ENCODE results near the gene TSPAN14. TPM values are rescaled to one million over a fixed set of nuclear protein-coding genes. Genes with fewer than 3 reads are reported as not detected.

TSPAN14 gene
- total RNA-seq, 1 experiment from 2014 or later, result 73.5 TPM

DNA sequence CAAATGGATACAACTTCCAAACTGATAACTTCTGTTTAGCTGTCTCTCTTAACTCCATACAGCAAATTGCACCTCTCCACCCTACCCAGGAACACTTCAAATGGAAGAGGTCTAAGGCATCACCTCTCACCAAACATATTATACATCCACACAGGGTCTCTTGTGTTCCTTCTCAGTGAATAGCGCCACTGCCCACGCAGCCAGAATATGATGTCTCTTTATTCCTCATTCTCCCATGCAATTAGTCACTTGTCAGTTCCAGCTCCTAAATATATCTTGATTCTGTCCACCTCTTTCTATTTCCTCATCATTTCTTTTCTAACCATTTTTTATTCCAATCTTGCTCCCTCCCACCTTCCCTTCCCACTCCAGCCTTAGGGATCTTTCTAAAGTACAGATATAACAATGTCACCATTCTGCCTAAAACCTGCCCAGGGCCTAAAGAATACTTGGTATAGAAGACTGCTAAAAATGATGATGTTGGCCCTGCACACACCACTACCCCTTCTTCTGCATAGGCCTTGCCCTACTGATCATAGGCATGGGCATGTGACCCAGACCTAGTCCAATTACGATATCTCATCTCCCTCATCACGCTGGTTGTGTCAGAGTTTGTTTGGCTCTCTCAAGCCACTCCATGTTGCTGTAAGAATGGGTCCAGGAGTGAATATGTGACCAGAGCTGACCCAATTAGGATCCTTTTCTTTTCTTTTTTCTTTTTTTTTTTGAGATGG, 5.7 kb upstream of the TSPAN14 start:
- POLR2A ChIA-PET, result interaction anchor here (0.8 kb wide), 1 partner anchor 16 kb away, joined by 5 read pairs; no protein-coding TSS in a partner anchor
- ATAC-seq, result no peak
- H3K4me3 Mint-ChIP-seq, result no peak overlapping the region
- no peaks in the 10 kb centered on the region for H3K27me3 Mint-ChIP-seq (ENCODE audit: low read depth)
- H3K27ac Mint-ChIP-seq, result no peak overlapping the region
- no peaks in the 10 kb centered on the region for H3K36me3 Mint-ChIP-seq
- no peak for DNase-seq (ENCODE audit: low spot score)
- TF ChIP-seq NFYB (CRISPR knock-in tag; conservative IDR thresholded peaks at IDR 0.05; ENCODE audit: low read depth), result no peak
- TF ChIP-seq, protein P1, sequence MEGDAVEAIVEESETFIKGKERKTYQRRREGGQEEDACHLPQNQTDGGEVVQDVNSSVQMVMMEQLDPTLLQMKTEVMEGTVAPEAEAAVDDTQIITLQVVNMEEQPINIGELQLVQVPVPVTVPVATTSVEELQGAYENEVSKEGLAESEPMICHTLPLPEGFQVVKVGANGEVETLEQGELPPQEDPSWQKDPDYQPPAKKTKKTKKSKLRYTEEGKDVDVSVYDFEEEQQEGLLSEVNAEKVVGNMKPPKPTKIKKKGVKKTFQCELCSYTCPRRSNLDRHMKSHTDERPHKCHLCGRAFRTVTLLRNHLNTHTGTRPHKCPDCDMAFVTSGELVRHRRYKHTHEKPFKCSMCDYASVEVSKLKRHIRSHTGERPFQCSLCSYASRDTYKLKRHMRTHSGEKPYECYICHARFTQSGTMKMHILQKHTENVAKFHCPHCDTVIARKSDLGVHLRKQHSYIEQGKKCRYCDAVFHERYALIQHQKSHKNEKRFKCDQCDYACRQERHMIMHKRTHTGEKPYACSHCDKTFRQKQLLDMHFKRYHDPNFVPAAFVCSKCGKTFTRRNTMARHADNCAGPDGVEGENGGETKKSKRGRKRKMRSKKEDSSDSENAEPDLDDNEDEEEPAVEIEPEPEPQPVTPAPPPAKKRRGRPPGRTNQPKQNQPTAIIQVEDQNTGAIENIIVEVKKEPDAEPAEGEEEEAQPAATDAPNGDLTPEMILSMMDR (IDR thresholded peaks at IDR 0.05), result no peak
- no peak for TF ChIP-seq TP53 (CRISPR knock-in tag; IDR thresholded peaks at IDR 0.05)
- TF ChIP-seq, protein P2, sequence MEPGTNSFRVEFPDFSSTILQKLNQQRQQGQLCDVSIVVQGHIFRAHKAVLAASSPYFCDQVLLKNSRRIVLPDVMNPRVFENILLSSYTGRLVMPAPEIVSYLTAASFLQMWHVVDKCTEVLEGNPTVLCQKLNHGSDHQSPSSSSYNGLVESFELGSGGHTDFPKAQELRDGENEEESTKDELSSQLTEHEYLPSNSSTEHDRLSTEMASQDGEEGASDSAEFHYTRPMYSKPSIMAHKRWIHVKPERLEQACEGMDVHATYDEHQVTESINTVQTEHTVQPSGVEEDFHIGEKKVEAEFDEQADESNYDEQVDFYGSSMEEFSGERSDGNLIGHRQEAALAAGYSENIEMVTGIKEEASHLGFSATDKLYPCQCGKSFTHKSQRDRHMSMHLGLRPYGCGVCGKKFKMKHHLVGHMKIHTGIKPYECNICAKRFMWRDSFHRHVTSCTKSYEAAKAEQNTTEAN (CRISPR knock-in tag; IDR thresholded peaks at IDR 0.05), result no peak
- TF ChIP-seq, protein P3, sequence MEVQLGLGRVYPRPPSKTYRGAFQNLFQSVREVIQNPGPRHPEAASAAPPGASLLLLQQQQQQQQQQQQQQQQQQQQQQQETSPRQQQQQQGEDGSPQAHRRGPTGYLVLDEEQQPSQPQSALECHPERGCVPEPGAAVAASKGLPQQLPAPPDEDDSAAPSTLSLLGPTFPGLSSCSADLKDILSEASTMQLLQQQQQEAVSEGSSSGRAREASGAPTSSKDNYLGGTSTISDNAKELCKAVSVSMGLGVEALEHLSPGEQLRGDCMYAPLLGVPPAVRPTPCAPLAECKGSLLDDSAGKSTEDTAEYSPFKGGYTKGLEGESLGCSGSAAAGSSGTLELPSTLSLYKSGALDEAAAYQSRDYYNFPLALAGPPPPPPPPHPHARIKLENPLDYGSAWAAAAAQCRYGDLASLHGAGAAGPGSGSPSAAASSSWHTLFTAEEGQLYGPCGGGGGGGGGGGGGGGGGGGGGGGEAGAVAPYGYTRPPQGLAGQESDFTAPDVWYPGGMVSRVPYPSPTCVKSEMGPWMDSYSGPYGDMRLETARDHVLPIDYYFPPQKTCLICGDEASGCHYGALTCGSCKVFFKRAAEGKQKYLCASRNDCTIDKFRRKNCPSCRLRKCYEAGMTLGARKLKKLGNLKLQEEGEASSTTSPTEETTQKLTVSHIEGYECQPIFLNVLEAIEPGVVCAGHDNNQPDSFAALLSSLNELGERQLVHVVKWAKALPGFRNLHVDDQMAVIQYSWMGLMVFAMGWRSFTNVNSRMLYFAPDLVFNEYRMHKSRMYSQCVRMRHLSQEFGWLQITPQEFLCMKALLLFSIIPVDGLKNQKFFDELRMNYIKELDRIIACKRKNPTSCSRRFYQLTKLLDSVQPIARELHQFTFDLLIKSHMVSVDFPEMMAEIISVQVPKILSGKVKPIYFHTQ (CRISPR knock-in tag; IDR thresholded peaks at IDR 0.05), result no peak
- TF ChIP-seq, protein P4, sequence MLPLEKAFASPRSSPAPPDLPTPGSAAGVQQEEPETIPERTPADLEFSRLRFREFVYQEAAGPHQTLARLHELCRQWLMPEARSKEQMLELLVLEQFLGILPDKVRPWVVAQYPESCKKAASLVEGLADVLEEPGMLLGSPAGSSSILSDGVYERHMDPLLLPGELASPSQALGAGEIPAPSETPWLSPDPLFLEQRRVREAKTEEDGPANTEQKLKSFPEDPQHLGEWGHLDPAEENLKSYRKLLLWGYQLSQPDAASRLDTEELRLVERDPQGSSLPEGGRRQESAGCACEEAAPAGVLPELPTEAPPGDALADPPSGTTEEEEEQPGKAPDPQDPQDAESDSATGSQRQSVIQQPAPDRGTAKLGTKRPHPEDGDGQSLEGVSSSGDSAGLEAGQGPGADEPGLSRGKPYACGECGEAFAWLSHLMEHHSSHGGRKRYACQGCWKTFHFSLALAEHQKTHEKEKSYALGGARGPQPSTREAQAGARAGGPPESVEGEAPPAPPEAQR (CRISPR knock-in tag; IDR thresholded peaks at IDR 0.05), result no peak
- no peak for TF ChIP-seq ZNF263 (CRISPR knock-in tag; IDR thresholded peaks at IDR 0.05; ENCODE audit: low read depth)
- H3K4me1 Mint-ChIP-seq, result peaks cover 23% of the 10 kb centered on the region
- H3K9me3 Mint-ChIP-seq, result no peaks in the 10 kb centered on the region
- CTCF ChIA-PET, result interaction anchor here (34.2 kb wide), 1 partner anchor 58 kb away, joined by 802 read pairs; no protein-coding TSS in a partner anchor

DNA sequence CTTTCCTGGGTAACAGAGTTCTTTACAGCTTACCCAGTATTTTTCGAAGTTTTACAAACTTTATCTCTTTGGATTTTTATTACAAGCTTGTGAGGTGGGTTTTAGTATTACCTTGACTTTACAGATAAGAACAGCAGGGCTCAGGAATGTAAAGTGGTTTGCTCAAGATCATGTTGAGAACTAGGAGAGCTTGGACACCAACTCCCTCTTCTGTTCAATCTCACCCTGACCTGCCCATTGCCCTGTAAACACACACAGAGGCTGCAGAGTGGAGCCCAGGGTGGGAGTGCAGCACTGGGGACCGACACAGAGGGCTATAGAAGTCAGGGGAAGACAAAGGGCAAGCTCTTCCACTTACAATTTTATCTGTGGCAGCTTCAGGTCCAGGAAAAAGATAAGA, 4.6 kb upstream of the TSPAN14 start:
- peaks cover 19% of the 10 kb centered on the region for H3K4me1 Mint-ChIP-seq
- H3K27me3 Mint-ChIP-seq (ENCODE audit: low read depth), result no peaks in the 10 kb centered on the region
- DNase-seq (ENCODE audit: low spot score) (no peak), ATAC-seq (no peak)
- ChIA-PET POLR2A (interaction anchor here (0.6 to 0.8 kb wide), 3 partner anchors 15 to 52 kb away, joined by 3 to 5 read pairs (median 4); partner anchors contain the start of gene PRXL2A), CTCF (interaction anchor here (1.4 to 34.2 kb wide), 3 partner anchors 9 to 71 kb away, joined by 3 to 802 read pairs (median 5); no protein-coding TSS in a partner anchor)
- no peaks in the 10 kb centered on the region for H3K9me3 Mint-ChIP-seq
- H3K27ac Mint-ChIP-seq, result no peak overlapping the region
- no peaks in the 10 kb centered on the region for H3K36me3 Mint-ChIP-seq
- H3K4me3 Mint-ChIP-seq, result no peak overlapping the region
- TF ChIP-seq GABPB1 (CRISPR knock-in tag; IDR thresholded peaks at IDR 0.05) (no peak), RORB (CRISPR knock-in tag; IDR thresholded peaks at IDR 0.05) (no peak), MLX (CRISPR knock-in tag; IDR thresholded peaks at IDR 0.05) (no peak), E2F4 (CRISPR knock-in tag; IDR thresholded peaks at IDR 0.05; ENCODE audit: borderline replicate concordance, low read depth) (no peak), ZNF232 (CRISPR knock-in tag; IDR thresholded peaks at IDR 0.05) (no peak), ZNF396 (CRISPR knock-in tag; IDR thresholded peaks at IDR 0.05; ENCODE audit: borderline replicate concordance) (no peak), HMGXB4 (CRISPR knock-in tag; IDR thresholded peaks at IDR 0.05) (no peak), TP53 (CRISPR knock-in tag; IDR thresholded peaks at IDR 0.05) (no peak)

Data from WTC11 (cell line).